Measurements from ENCODE around the gene CBX2.

DNA sequence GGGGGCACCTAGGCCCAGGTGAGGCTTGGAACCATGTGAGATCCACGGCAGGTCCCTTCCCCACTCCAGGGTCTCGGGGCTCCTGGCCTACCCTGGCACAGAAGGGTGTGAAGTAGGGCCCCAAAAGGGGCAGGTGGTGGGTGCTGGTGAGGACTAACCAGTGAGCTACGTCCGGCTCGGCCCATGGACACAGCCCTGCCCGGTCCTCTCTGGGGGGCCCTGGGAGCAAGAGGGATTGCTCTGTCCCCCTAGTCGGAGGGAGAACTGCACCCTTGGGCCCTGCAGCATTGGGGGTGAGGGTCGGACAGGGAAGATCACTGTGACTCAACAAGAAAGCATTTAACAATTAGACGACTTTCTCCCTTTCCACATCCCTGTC is 44.3 kb upstream of the CBX2 start:
- TF ChIP-seq, protein P1, sequence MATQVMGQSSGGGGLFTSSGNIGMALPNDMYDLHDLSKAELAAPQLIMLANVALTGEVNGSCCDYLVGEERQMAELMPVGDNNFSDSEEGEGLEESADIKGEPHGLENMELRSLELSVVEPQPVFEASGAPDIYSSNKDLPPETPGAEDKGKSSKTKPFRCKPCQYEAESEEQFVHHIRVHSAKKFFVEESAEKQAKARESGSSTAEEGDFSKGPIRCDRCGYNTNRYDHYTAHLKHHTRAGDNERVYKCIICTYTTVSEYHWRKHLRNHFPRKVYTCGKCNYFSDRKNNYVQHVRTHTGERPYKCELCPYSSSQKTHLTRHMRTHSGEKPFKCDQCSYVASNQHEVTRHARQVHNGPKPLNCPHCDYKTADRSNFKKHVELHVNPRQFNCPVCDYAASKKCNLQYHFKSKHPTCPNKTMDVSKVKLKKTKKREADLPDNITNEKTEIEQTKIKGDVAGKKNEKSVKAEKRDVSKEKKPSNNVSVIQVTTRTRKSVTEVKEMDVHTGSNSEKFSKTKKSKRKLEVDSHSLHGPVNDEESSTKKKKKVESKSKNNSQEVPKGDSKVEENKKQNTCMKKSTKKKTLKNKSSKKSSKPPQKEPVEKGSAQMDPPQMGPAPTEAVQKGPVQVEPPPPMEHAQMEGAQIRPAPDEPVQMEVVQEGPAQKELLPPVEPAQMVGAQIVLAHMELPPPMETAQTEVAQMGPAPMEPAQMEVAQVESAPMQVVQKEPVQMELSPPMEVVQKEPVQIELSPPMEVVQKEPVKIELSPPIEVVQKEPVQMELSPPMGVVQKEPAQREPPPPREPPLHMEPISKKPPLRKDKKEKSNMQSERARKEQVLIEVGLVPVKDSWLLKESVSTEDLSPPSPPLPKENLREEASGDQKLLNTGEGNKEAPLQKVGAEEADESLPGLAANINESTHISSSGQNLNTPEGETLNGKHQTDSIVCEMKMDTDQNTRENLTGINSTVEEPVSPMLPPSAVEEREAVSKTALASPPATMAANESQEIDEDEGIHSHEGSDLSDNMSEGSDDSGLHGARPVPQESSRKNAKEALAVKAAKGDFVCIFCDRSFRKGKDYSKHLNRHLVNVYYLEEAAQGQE (IDR thresholded peaks at IDR 0.05; ENCODE audit: low read depth): no peak
- TF ChIP-seq, protein P2, sequence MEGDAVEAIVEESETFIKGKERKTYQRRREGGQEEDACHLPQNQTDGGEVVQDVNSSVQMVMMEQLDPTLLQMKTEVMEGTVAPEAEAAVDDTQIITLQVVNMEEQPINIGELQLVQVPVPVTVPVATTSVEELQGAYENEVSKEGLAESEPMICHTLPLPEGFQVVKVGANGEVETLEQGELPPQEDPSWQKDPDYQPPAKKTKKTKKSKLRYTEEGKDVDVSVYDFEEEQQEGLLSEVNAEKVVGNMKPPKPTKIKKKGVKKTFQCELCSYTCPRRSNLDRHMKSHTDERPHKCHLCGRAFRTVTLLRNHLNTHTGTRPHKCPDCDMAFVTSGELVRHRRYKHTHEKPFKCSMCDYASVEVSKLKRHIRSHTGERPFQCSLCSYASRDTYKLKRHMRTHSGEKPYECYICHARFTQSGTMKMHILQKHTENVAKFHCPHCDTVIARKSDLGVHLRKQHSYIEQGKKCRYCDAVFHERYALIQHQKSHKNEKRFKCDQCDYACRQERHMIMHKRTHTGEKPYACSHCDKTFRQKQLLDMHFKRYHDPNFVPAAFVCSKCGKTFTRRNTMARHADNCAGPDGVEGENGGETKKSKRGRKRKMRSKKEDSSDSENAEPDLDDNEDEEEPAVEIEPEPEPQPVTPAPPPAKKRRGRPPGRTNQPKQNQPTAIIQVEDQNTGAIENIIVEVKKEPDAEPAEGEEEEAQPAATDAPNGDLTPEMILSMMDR (IDR thresholded peaks at IDR 0.05 in 2 of 3, conservative IDR thresholded peaks at IDR 0.05 in 1 of 3; ENCODE audit: borderline replicate concordance in 1 of 3, insufficient read depth in 1 of 3, low read depth in 2 of 3, low read length in 2 of 3): no peak
- TF ChIP-seq EZH2 (IDR thresholded peaks at IDR 0.05) (no peak), CBX3 (IDR thresholded peaks at IDR 0.05; ENCODE audit: low read depth) (no peak), ZNF274 (IDR thresholded peaks at IDR 0.05; ENCODE audit: low read depth, low read length) (no peak), POLR2AphosphoS5 (IDR thresholded peaks at IDR 0.05; ENCODE audit: low read depth, low read length) (no peak), YY1 (IDR thresholded peaks at IDR 0.05; ENCODE audit: extremely low read depth, insufficient replicate concordance, low read depth, low read length) (no peak), POLR2A (IDR thresholded peaks at IDR 0.05; ENCODE audit: borderline replicate concordance, extremely low read depth, insufficient read depth, insufficient read length) (no peak), ZFX (IDR thresholded peaks at IDR 0.05) (no peak), SP1 (IDR thresholded peaks at IDR 0.05; ENCODE audit: low read depth) (no peak), FOSL1 (IDR thresholded peaks at IDR 0.05; ENCODE audit: low read depth) (no peak), CEBPB (IDR thresholded peaks at IDR 0.05; ENCODE audit: low read depth) (no peak), JUND (IDR thresholded peaks at IDR 0.05) (no peak)
